ENCODE measurements around the gene CRTC2. TPM values are rescaled to one million over a fixed set of nuclear protein-coding genes. Genes with fewer than 3 reads are reported as not detected.
A peak's percentile ranks its signal among the peaks of the same experiment; 100 is the strongest.

CRTC2 gene
- total RNA-seq, 2 experiments from 2014 or later, result 147 to 152 TPM

DNA sequence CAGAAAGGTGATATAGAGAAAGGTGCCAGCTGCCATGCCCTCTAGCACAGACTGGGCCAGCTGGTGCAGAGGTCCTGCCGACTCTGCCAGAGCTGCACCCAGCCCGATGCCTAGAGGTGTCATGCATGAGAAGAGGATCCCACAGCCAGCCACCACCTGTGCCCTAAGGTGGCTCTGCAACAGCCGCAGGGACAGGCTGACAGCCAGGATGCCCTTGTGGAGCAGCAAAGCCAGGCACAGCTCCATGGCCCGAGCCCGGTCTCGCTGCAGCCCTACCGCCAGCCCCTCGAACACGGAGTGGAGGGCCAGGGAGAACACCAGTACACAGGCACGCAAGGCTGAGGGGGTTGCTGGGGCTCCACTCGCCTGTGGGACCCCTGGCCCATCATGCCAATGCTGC is 1.8 kb upstream of the CRTC2 start:
- H3K4me1 Mint-ChIP-seq (ENCODE audit: low read depth), result peaks cover 64% of the 10 kb centered on the region

GRCh38 chr1:153959454-153959853 is 1.0 kb upstream of the CRTC2 start:
- intact Hi-C loops (cut with DNase I, micrococcal nuclease), result loop anchor here (2.0 to 5.0 kb wide), 2 partner anchors 31 to 37 kb away; partner anchors contain the start of genes GATAD2B (in 1 of the 2) and RPS27 (in 1 of the 2)

More for the DNA sequence above, 1.8 kb upstream of the CRTC2 start:
- no peaks in the 10 kb centered on the region for H3K9me3 ChIP-seq (ENCODE audit: control insufficient read depth in 1 of 2, insufficient read depth in 1 of 2, low read length in 2 of 2)
- intact Hi-C loops (cut with DNase I, micrococcal nuclease), result no loop called here
- DNase-seq, result no peak
- TF ChIP-seq, protein P1, sequence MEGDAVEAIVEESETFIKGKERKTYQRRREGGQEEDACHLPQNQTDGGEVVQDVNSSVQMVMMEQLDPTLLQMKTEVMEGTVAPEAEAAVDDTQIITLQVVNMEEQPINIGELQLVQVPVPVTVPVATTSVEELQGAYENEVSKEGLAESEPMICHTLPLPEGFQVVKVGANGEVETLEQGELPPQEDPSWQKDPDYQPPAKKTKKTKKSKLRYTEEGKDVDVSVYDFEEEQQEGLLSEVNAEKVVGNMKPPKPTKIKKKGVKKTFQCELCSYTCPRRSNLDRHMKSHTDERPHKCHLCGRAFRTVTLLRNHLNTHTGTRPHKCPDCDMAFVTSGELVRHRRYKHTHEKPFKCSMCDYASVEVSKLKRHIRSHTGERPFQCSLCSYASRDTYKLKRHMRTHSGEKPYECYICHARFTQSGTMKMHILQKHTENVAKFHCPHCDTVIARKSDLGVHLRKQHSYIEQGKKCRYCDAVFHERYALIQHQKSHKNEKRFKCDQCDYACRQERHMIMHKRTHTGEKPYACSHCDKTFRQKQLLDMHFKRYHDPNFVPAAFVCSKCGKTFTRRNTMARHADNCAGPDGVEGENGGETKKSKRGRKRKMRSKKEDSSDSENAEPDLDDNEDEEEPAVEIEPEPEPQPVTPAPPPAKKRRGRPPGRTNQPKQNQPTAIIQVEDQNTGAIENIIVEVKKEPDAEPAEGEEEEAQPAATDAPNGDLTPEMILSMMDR (IDR thresholded peaks at IDR 0.05), result no peak
- Mint-ChIP-seq H3K27ac (peak overlapping the region; percentile 63), H3K9me3 (no peaks in the 10 kb centered on the region), H3K4me3 (peak overlapping the region; percentile 94), H3K27me3 (no peaks in the 10 kb centered on the region), H3K36me3 (ENCODE audit: low read depth) (peaks cover 36% of the 10 kb centered on the region)
- no peak overlapping the region for H3K4me3 ChIP-seq (ENCODE audit: low read length)
- CTCF ChIA-PET, result no interaction called here
- no peak for ATAC-seq (ENCODE audit: poor library complexity)
- H3K4me1 ChIP-seq (ENCODE audit: insufficient read depth, low read length), result peaks cover 67% of the 10 kb centered on the region
- H3K27ac ChIP-seq (ENCODE audit: low read depth in 1 of 2, low read length in 2 of 2), result no peak overlapping the region
- H3K36me3 ChIP-seq (ENCODE audit: insufficient read depth, low read length), result no peaks in the 10 kb centered on the region
- POLR2A ChIA-PET, result interaction anchor here (4.4 to 5.0 kb wide), 2 partner anchors 16 to 32 kb away, joined by 51 to 58 read pairs; partner anchors contain the start of genes JTB and RPS27
- H3K27me3 ChIP-seq (ENCODE audit: control insufficient read depth in 1 of 2, insufficient read depth in 2 of 2, low read length in 2 of 2), result no peaks in the 10 kb centered on the region

GRCh38 chr1:153958961-153959260 is 499 bp upstream of the CRTC2 start:
- Histone ChIP-seq H3K36me3 (ENCODE audit: insufficient read depth, low read length) (peaks cover 11% of the 10 kb centered on the region), H3K4me1 (ENCODE audit: insufficient read depth, low read length) (peaks cover 68% of the 10 kb centered on the region), H3K27ac (ENCODE audit: low read depth in 1 of 2, low read length in 2 of 2) (peak overlapping the region in 1 of 2 donors; percentile 68), H3K4me3 (ENCODE audit: low read length) (no peak overlapping the region), H3K27me3 (ENCODE audit: control insufficient read depth in 1 of 2, insufficient read depth in 2 of 2, low read length in 2 of 2) (no peaks in the 10 kb centered on the region), H3K9me3 (ENCODE audit: control insufficient read depth in 1 of 2, insufficient read depth in 1 of 2, low read length in 2 of 2) (no peaks in the 10 kb centered on the region)
- Mint-ChIP-seq H3K4me3 (peak overlapping the region; percentile 94), H3K4me1 (ENCODE audit: low read depth) (peaks cover 68% of the 10 kb centered on the region), H3K9me3 (no peaks in the 10 kb centered on the region), H3K36me3 (ENCODE audit: low read depth) (peaks cover 42% of the 10 kb centered on the region), H3K27me3 (no peaks in the 10 kb centered on the region), H3K27ac (peak overlapping the region; percentile 89)
- intact Hi-C loops (cut with DNase I, micrococcal nuclease), result loop anchor here (1.0 to 5.0 kb wide), 8 partner anchors 8 to 37 kb away; partner anchors contain the start of genes JTB (in 2 of the 2), RPS27 (in 2 of the 2), CREB3L4 (in 1 of the 2) and DENND4B (in 1 of the 2)
- DNase-seq, result no peak
- POLR2A ChIA-PET, result interaction anchor here (0.6 to 5.0 kb wide), 12 partner anchors 9 to 183 kb away, joined by 3 to 85 read pairs (median 4); partner anchors contain the start of genes CREB3L4, DENND4B, GATAD2B and JTB
- CTCF ChIA-PET, result interaction anchor here (1.7 to 3.9 kb wide), 4 partner anchors 8 to 28 kb away, joined by 3 to 31 read pairs (median 22); partner anchors contain the start of genes CREB3L4, DENND4B, JTB and RAB13
- TF ChIP-seq, protein P1 (IDR thresholded peaks at IDR 0.05), result no peak
- no peak for ATAC-seq (ENCODE audit: poor library complexity)

More at GRCh38 chr1:153959454-153959853, 1.0 kb upstream of the CRTC2 start:
- peak overlapping the region; percentile 94 for H3K4me3 Mint-ChIP-seq
- CTCF ChIA-PET, result interaction anchor here (1.7 to 3.9 kb wide), 3 partner anchors 8 to 18 kb away, joined by 3 to 31 read pairs (median 30); partner anchors contain the start of genes CREB3L4, DENND4B and JTB
- H3K36me3 Mint-ChIP-seq (ENCODE audit: low read depth), result peaks cover 37% of the 10 kb centered on the region
- H3K4me1 Mint-ChIP-seq (ENCODE audit: low read depth), result peaks cover 68% of the 10 kb centered on the region
- no peaks in the 10 kb centered on the region for H3K27me3 Mint-ChIP-seq
- TF ChIP-seq, protein P1 (IDR thresholded peaks at IDR 0.05), result no peak
- no peak for ATAC-seq (ENCODE audit: poor library complexity)
- H3K9me3 ChIP-seq (ENCODE audit: control insufficient read depth in 1 of 2, insufficient read depth in 1 of 2, low read length in 2 of 2), result no peaks in the 10 kb centered on the region
- DNase-seq, result no peak
- no peaks in the 10 kb centered on the region for H3K9me3 Mint-ChIP-seq
- H3K4me3 ChIP-seq (ENCODE audit: low read length), result no peak overlapping the region
- no peaks in the 10 kb centered on the region for H3K27me3 ChIP-seq (ENCODE audit: control insufficient read depth in 1 of 2, insufficient read depth in 2 of 2, low read length in 2 of 2)
- peaks cover 68% of the 10 kb centered on the region for H3K4me1 ChIP-seq (ENCODE audit: insufficient read depth, low read length)
- peaks cover 6% of the 10 kb centered on the region for H3K36me3 ChIP-seq (ENCODE audit: insufficient read depth, low read length)
- H3K27ac Mint-ChIP-seq, result peak overlapping the region; percentile 63
- H3K27ac ChIP-seq (ENCODE audit: low read depth in 1 of 2, low read length in 2 of 2), result no peak overlapping the region
- POLR2A ChIA-PET, result interaction anchor here (0.8 to 5.0 kb wide), 6 partner anchors 8 to 33 kb away, joined by 3 to 85 read pairs (median 54); partner anchors contain the start of genes CREB3L4, DENND4B, JTB and RPS27

Measured in CD4-positive, alpha-beta T cell (primary cell).